ENCODE measurements around the gene DNAH17.
"Not testable (repeated sequence)": the region's sequence is repeated elsewhere in the genome, so short reads cannot be mapped to it uniquely, and the experiment has no call there.

Gene DNAH17

DNA sequence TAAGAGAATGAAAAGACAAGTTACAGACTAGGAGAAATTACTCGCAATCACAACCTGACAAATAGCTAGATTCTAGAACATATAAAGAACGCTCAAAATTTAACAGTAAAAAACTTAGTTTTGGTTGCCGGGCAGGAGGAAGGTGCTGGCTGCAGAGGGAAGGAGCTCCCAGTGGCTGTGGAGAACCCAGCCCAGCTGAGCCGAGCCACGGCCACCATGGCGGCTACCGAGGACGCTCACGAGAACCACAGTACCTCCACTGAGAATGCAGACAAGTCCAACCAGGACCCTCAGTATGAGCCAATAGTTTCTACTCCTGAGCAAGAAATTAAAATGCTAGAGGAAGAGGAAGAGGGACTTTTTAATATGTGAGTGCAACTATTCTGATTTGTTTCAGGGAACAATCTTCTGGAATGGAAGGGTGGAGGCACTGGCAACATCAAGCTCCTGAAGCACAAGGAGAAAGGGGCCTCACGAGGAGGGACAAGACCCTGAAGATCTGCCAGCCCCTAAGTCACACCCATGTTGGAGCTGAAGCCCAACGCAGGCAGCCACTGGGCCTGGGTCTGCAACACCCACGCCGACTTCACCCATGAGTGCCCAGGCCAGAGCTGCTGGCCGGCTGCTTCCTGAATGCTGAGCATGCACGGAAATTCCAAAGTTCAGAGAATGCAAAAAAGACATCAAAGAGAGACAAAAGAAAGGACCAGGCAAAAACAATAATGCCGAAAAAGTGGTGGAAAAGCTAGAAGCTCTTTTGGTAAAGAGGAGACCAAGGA, 55.0 kb downstream of the DNAH17 start:
- DNase-seq, result no peak

DNA sequence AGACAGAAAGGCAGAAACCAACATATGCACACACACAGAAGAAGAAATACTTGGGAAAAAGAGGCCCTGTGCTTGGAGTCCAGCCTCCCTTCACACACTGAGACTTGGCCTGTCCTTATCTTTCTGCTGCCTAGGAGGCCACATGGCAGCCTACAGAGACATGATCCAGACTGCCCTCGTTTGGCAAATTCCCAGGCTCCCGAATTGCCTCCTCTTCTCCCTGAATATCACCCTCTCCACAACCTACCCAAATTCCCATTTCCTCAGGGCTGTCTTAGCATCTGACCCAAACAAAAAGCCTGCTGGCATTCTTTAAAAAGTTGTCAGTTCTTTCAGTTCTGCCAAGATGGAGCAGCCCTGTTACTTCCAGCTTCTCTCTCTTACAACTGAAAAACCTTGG, 59.8 kb downstream of the DNAH17 start:
- no peak for DNase-seq

GRCh38 chr17:78515480-78515879, 61.7 kb downstream of the DNAH17 start:
- DNase-seq, result no peak

- no peak for DNase-seq
Observed at GRCh38 chr17:78514521-78514920, 62.7 kb downstream of the DNAH17 start.

DNA sequence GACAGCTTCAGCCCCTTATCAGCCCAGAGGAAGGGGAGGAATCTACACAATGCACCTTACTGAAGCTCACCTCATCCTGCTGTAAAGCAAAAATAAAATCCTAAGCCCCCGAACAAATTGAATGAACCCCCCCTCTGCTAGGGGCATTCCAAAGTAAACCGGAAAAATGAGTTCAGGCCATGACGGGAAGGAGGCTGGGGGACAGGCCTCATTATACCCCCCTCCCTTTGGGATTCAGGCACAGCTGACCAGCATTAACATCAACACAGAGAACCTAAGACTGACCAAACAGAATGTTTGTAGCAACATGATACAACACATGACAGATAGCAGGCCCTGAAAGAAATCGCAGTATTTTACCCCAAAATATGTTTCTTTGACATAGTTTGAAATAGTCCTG, 64.2 kb downstream of the DNAH17 start:
- no peak for DNase-seq

DNA sequence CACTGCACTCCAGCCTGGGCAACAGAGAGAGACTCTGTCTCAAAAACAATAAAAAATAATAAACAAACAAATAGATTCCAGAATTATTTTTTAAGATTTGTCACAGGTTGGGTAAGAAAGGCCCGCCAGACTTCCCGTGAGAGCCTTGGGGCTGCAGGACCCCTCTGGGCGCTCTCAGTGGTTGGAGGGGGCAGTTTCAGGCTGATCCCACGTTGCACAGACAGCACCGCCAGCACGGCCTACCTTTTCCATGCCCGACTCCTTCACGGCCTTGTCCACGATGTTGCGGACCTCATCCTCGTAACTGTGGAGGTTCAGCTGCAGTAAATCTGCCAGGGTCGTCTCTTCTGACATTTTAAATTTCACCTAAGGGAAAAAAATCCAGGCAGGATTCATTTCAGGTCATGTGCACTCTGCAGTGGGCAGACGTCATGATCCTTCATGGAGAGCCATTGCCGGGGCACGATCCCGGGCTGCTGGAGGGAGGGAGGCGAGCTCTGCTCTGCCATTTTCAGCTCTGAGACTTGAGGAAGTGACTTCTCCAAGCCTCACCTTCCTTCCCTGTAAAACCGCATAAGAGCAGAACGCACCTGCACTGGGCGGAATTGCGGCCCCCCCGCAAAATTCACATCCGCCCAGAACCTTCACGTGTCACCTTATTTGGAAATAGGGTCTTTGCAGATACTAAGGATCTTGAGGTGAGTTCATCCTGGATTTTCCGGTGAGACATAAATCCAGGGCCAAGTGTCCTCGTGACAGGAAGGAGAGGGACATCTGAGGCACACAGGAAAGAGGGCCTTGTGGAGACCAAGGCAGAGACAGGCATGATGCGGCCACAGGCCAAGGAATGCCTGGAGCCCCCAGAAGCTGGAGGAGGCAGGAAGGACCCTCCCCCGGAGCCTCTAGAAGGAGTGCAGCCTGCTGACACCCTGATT, 66.8 kb downstream of the DNAH17 start:
- DNase-seq, result no peak

GRCh38 chr17:78507526-78507925, 69.7 kb downstream of the DNAH17 start:
- no peak for DNase-seq

- DNase-seq, result no peak
Observed at GRCh38 chr17:78506454-78507309, 70.5 kb downstream of the DNAH17 start.

- no peak for DNase-seq
Observed at GRCh38 chr17:78504156-78504925, 72.9 kb downstream of the DNAH17 start.

- DNase-seq, result not testable (repeated sequence)
Observed at GRCh38 chr17:78503388-78503787, 73.8 kb downstream of the DNAH17 start.

GRCh38 chr17:78502611-78503148, 74.5 kb downstream of the DNAH17 start:
- no peak for DNase-seq

DNA sequence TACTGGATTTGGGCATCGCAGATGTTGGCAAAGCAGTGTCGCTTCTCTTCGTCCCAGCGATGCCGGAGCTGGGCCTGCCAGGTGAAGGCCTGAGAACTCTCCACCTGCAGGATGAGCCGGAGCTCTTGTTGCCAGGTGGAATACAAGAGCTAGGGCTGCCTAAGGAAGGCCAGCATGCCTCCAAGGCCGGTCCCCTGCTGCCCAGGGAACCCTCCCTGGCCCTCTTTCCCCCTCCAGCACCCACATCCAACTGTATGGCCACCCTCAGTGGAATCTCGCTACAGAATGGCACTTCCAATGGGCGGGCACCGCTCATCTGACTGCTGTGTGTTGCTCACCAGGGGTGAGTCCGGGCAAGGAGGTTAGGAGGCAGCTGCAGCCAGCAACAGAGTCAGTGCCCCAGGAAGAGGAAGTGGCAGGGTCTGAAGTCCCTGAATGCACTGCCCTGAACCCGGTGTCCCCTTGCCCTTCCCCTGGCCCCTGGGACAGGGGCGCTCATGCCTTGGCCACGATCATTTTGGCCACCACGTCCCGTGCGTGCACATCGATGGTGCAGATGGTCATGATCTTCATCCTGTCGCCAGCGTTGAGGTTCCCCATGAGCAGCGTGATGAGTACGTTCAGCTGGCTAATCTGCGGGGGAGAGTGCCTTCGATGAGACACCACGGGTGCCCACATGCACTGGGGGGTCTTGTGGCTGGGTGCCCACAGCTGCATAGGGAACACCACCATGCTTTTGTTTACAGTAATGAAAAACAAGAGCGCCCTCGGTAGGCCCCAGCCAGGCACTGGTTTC, 75.8 kb downstream of the DNAH17 start:
- DNase-seq, result no peak

DNA sequence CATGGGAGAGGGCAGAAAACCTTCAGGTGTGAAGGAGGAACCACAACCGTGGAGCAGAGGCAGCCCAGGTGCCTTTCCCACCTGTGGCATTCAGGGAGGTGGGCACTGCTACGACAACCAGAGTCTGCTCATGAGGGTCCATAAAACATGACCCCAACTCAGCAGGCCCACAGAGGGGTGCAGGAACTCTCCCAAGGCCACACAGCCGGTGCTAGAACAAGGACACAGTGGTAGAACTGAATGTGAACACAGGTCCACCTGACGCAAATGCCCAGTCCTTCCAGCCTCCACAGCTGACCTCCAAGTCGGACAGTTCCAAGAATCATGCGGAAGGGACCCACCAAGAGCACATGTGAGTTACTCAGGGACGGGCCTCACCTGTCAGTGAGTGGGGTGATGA, 76.4 kb downstream of the DNAH17 start:
- DNase-seq, result no peak

DNA sequence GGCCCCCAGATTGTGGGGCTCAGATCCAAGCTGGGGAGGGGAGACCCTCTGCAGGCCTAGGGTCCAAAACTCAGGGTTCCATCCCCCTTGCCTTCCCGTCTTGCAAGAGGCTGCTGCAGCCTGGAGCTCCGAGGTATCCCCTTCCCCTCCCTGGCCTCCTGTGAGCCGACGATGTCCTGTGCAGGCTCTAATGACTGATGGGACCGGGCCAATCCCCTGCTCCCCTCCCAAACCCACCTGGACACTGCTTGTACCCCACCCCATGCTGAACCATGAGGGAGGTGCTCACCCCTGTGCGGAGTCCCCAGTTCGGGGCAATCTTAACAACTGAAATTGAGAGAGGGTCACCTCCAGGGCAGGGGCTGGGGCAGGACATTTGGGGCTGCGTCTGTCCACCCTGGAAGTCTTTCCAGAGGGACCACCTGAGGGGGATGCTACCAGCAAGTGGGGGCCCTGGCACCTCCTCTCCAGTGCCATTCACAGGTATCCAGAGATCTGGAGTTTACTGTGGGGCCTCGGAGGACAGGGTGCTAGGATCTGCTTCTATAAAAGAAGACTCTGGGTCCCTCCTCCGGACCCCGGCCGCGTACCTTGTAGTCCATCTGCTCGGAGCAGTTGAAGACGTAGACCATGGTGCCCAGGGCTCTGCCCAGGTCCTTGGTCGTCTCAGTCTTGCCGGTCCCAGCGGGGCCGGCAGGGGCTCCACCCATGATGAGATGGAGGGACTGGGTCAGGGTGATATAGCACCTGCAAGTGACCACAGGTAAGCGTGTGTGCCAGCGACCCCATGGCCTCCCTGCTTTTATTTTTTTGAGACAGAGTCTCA, 77.3 kb downstream of the DNAH17 start:
- no peak for DNase-seq

DNA sequence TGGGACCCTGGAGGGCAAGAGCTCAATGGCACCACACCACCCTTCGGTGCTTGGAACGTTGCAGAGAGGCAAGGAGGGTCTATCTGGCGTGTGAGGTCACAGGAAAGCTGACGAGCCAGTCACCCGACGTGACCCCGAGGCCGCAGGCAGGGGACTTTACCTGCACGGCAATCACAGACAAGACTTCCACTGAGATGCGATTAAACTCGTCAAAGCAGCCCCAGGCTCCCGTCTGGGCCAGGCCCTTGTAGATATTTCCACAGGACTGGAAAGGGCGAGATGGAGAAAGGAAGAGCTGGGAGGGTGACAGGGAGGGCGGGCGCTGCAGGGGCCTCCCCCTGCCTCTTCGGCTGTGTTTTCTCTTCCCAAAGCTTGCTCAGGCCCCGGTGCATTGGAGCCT, 78.3 kb downstream of the DNAH17 start:
- DNase-seq, result no peak

GRCh38 chr17:78497115-78497540, 80.1 kb downstream of the DNAH17 start:
- peak; percentile 56 to 71 for DNase-seq

DNA sequence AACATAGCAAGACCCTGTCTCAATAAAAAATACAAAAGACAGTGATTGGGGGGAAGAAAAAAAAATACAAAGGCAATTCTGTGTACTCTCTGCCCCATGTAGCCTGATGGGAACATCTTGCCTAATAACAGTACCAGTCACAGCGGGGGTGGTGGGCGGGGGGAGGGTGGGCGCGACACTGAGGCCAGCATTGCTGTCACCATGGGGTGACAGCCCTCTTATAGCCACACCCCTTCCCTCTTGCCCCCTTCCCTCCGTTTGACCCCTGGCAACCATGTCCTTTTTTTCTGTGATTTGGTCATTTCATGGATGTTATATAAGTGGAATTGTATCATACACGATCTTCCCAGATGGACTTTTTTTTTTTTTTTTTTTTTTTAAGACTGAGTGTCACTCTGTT, 80.9 kb downstream of the DNAH17 start:
- DNase-seq, result no peak

DNA sequence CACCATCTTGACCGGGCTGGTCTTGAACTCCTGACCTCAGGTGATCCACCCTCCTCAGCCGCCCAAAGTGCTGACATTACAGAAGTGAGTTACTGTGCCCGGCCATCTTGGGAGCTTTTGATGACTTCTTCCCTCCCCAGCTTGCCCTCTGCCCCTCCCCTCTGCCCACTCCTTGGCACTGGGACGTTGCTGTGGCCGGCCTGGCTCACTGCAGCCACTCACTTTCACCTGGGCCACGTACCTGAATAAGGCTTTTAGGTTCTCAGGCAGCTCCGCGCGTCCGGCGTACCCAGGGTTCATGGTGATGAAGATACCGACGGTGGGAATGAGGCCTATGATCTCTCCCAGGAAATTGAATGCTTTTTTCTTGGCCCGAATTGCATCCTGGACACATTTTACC, 81.6 kb downstream of the DNAH17 start:
- DNase-seq, result no peak

- no peak for DNase-seq
Observed at GRCh38 chr17:78494696-78495330, 82.4 kb downstream of the DNAH17 start.

Data from CD4-positive, alpha-beta T cell treated with Interferon alpha-2 for 1 hour (primary cell).